SK-N-SH treated with all-trans-retinoic acid at 6 μM for 48 hours (cell line): ENCODE measurements around the gene SLC4A7.

ENCODE experiments used
- ARNTL ChIP-seq: fragments of 450-650 bp; formaldehyde crosslinking; IDR thresholded peaks from 2 replicates; pipeline ENCODE4 v1.5.0; 2020; ENCODE audit warnings: low read depth, mild to moderate bottlenecking, moderate library complexity, borderline replicate concordance
- CREB5 ChIP-seq: fragments of 250-450 bp; sonication (Bioruptor Pico); IDR thresholded peaks from 2 replicates; pipeline ENCODE4 v1.5.1; 2020; ENCODE audit warnings: low read depth, mild to moderate bottlenecking, moderate library complexity
- TSHZ2 ChIP-seq: fragments of 250-450 bp; sonication (Bioruptor Pico); IDR thresholded peaks from 2 replicates; pipeline ENCODE4 v1.5.0; 2020; ENCODE audit warnings: mild to moderate bottlenecking, moderate library complexity
- TF ChIP-seq, protein P1 (sequence below): fragments of 250-450 bp; sonication (Bioruptor Pico); IDR thresholded peaks from 2 replicates; pipeline ENCODE4 v1.8.0; 2020; ENCODE audit warnings: mild to moderate bottlenecking, moderate library complexity, borderline replicate concordance
- TF ChIP-seq, protein P2 (sequence below): fragments of 250-450 bp; sonication (Bioruptor Pico); IDR thresholded peaks from 2 replicates; pipeline ENCODE4 v1.5.1; 2021; ENCODE audit warnings: mild to moderate bottlenecking, moderate library complexity

DNA sequence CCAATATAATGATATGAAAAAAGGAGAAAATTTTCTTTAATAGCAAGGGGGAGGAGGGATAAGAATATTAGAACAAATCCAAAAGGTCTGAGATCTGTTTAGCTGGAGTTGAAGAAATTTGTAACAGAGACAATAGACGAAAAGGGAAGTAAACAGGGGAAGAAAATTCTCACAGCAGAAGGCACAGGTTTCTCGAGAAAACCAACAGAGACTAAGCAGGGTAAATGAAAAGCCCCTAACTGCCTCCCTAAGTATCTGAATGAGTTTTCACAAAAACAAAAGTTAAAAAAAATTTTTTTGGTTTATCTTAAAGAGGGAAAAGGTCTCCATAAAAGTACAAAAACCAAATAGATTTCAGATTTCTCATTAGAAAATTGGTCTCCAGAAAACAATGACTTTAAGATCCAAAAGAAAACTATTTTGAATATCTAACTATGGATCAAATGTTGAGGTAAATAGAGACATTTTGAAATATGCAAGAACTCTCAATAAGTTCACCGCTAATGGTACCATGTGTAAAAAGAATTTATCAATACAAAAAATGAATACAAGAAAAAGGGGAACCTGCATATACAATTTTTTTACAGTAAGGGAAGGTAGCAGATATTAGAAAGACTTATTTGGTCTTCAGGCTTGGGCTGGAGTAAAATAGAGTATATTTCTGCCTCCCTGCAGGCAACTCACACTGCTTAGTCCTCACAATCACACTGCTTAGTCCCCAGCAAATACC is 91.1 kb downstream of the SLC4A7 start:
- TF ChIP-seq, protein P1, sequence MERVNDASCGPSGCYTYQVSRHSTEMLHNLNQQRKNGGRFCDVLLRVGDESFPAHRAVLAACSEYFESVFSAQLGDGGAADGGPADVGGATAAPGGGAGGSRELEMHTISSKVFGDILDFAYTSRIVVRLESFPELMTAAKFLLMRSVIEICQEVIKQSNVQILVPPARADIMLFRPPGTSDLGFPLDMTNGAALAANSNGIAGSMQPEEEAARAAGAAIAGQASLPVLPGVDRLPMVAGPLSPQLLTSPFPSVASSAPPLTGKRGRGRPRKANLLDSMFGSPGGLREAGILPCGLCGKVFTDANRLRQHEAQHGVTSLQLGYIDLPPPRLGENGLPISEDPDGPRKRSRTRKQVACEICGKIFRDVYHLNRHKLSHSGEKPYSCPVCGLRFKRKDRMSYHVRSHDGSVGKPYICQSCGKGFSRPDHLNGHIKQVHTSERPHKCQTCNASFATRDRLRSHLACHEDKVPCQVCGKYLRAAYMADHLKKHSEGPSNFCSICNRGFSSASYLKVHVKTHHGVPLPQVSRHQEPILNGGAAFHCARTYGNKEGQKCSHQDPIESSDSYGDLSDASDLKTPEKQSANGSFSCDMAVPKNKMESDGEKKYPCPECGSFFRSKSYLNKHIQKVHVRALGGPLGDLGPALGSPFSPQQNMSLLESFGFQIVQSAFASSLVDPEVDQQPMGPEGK, result no peak
- TF ChIP-seq CREB5, result no peak
- TF ChIP-seq, protein P2, sequence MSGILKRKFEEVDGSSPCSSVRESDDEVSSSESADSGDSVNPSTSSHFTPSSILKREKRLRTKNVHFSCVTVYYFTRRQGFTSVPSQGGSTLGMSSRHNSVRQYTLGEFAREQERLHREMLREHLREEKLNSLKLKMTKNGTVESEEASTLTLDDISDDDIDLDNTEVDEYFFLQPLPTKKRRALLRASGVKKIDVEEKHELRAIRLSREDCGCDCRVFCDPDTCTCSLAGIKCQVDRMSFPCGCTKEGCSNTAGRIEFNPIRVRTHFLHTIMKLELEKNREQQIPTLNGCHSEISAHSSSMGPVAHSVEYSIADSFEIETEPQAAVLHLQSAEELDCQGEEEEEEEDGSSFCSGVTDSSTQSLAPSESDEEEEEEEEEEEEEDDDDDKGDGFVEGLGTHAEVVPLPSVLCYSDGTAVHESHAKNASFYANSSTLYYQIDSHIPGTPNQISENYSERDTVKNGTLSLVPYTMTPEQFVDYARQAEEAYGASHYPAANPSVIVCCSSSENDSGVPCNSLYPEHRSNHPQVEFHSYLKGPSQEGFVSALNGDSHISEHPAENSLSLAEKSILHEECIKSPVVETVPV, result no peak
- no peak for TF ChIP-seq ARNTL (CRISPR knock-in tag)
- no peak for TF ChIP-seq TSHZ2
